Superior temporal gyrus (tissue), 1 donor: ENCODE data around the gene ARRB2.

ENCODE experiments used
- DNase-seq: peaks from one replicate; pipeline ENCODE4 v3.0.0-alpha.2; 2016; ENCODE audit errors: extremely low spot score

Gene ARRB2

DNA sequence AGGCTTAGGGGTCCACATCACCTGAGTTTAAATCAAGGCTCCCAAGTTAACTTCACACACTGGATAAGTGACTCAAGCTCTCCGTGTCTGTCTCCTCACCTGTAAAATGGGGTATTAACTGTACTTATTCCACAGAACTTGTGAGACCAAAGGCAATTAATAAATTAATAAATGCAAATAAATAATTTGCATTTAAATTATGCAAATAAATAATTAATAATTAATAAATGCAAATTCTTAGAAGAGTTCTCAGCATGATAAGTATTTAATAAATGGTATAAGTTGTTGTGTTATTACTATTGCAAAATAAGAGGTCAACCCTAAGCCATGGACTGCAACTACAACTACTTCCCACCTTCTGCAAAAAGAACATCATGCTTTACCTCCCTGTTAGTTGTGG lies 43.0 kb downstream of the ARRB2 start:
- DNase-seq, result no peak

DNA sequence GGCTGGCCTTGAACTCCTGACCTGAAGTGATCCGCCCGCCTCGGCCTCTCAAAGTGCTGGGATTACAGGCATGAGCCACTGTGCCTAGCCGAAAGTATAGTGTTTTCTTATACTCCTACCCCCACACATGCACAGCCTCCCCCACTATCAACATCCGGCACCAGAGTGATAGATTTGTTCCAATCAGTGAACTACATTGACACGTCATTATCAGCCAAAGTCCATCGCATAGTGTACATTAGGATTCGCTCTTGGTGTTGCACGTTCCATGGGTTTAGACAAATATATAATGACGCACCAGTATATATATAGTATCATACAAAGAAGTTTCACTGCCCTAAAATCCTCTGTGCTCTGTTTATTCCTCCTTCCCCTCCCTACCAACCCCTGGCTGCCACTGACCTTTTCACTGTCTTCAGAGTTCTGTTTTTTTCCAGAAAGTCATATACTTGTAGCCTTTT lies 49.4 kb downstream of the ARRB2 start:
- DNase-seq, result no peak

DNA sequence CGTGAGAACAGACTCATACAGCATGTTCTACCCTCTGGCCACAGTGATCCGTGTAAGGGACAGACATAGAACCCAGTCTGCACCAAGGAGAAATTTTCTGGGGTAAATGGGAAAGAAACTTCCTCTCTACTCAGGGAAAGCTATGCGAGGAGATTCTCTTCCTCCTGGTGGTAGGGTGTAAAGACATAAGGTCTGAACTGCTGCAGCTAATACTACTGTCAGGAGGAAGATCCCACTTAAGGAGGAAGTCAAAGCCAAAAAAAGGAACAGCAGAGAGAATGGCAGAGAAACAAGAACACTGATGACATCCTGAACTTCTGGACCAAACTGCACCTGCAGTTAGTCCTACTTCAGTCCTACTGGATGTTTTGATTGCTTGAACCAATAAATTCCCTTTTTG lies 54.2 kb downstream of the ARRB2 start:
- no peak for DNase-seq

DNA sequence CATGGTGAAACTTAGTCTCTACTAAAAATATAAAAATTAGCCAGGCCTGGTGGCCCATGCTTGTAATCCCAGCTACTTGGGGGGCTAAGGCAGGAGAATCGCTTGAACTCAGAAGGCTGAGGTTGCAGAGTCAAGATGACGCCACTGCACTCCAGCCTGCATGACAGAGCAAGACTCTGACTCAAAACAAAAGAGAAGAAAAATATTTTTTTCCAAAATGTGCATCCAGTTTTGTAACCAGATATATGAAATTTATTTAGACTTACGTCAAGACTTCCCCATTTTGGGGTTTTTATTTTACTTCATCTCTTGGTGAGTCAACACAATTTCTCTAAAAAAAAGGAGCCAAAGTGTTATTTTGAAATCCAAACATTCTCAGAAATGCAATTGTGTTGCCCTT lies 55.8 kb downstream of the ARRB2 start:
- no peak for DNase-seq

DNA sequence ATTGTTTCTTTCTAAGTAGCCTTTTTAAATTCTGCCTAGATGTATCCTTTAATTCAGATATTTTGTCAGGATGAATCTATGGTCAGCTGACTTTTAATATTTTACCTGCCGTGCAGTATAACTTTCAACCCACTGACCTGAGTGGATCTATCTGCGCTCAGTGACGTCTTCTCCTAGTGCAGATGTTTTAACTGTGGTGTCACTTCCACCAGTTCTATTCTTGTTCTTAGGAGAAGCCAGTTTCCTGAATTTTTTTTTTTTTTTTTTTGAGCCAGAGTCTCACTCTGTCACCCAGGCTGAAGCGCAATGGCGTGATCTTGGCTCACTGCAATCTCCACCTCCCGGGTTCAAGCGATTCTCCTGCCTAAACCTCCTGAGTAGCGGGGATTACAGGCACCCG lies 56.3 kb downstream of the ARRB2 start:
- DNase-seq, result no peak

DNA sequence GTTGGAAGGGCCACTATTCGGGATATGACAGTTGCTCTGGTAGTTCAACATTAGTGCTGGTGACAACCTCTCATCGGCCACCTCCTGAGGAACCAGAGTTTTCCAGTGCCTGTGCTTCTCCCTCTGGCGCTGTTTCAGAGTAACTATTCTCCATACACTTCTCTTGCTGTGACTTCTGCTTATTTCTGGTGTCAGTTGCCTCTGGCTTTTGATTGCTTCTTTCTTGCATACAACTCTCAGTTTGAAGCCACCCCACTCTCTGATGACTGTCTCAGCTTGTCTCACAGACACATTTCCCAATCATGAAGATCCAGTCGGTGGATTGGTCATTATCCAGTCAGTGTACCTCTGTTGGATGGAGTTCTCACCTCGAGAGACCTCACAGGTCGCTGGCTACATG lies 57.9 kb downstream of the ARRB2 start:
- DNase-seq, result no peak

DNA sequence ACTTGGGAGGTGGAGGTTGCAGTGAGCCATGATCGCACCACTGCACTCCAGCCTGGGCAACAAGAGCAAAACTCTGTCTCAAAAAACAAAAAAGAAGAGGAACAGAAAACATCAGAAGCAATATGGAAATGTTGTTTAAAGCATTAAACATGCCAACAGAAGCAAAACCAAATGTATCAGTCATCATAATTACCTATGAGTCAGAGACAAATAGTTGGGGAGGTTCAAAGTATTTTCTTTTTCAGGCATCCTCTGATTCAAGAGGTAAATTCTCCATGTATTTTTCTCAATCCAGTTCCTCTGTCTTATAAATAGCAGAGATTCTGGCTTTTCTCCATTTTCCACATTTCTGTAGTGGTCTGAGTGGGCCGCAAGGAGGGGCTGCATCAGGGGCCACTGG lies 59.2 kb downstream of the ARRB2 start:
- DNase-seq, result no peak
